ENCODE measurements around the gene ECI1.
A peak's percentile ranks its signal among the peaks of the same experiment; 100 is the strongest.

ECI1 gene

DNA sequence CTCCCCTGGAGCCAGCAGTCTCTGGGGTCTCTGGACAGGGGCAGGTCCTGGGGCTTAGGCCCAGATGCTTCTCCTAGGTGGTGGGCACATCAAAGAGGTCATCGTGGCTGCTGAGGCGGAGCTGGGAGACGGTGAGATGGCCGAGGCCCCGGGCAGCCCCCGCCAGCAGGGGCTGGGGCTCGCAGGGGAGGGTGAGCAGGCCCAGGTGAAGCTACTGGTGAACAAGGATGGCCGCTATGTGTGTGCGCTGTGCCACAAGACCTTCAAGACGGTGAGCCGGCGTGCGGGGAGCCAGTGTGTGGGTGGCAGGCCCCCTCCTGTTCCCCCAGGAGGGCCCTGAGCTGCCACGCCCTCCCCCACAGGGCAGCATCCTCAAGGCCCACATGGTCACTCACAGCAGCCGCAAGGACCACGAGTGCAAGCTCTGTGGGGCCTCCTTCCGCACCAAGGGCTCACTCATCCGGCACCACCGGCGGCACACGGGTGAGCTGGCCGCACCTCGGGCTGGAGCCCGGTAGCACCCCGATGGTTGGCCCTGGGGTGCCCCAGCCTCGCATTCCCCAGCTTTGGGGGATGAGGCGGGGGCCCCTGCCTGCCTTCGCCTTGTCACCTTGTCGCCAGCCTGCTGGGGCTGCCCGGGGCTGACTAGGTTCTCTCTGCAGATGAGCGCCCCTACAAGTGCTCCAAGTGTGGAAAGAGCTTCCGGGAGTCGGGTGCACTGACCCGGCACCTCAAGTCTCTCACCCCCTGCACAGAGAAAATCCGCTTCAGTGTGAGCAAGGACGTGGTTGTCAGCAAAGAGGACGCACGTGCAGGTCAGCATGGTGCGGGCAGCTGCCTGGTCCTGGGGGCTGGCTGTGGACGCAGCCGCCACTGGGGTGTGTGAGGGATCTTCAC is 19.0 kb downstream of the ECI1 start:
- no peak for DNase-seq

- no peak for DNase-seq
Measured at GRCh38 chr16:2231016-2231931, 20.1 kb downstream of the ECI1 start.

GRCh38 chr16:2230376-2230775 is 21.0 kb downstream of the ECI1 start:
- DNase-seq, result no peak

DNA sequence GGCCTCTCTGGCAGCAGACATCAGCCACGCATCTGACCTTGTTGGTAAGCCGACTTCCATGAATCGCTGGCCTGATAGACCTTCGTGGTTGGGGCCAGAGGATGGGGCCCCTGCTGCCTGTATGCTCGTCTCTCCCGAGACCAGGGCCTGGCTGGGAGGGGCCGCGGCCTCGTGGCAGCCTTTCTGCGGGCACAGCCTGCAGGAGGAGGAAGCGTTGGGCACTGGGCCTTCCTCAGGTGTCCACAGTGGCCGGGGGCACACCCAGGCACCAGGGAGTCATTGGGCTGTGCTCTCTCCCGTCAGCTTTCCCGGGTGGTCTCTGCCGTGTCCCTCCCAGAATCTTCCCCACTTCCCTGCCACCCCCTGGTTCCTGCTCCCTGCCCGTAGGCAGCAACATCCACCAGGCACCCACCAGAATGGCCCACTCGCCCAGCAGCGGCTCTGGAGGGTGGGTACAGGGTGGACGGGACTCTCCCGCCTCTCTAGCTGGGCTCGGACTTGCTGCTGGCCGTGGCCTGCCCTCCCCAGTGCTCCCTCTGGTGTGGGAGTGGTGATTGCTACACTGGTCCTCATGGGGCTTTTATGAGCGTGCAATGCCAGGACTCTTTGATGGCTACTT is 21.6 kb downstream of the ECI1 start:
- no peak for DNase-seq

DNA sequence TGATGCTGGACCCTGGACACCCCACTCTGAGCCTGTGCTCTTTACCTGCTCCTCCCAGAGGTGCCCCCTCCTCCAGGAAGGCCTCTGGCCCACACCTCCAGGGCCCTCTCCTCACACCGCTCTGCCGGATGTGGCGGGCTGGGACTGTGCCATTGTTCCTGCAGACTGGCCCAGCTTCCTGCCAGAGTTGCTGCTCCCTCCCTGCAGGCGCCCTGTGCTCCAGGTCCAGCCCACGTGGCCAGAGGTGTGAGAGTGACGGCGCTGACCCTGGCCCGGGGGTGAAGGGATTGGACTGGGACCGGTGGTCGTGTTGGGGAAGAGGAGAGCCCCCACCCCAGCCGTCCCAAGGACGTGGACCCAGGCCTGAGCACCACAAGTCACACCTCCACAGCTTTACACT is 22.3 kb downstream of the ECI1 start:
- DNase-seq, result no peak

- no peak for DNase-seq
Measured at GRCh38 chr16:2228161-2228824, 23.1 kb downstream of the ECI1 start.

DNA sequence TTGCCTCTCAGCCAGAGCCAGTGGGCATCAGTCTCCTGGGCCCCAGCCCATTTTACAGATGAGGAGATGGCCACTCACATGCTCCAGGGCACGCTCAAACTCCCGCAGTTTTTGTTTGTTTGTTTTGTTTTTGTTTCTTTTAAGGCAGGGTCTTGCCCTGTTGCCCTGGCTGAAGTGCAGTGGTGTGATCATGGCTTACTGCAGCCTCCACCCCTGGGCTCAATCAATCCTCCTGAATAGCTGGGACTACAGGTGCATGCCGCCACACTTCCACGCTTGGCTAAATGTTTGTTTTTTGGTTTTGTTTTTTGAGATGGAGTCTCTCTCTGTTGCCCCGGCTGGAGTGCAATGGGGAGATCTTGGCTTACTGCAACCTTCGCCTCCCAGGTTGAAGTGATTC is 24.5 kb downstream of the ECI1 start:
- DNase-seq, result no peak

- DNase-seq, result no peak
Measured at GRCh38 chr16:2226245-2226793, 25.1 kb downstream of the ECI1 start.

- DNase-seq, result peak; percentile 28
Measured at GRCh38 chr16:2223942-2224486, 27.4 kb downstream of the ECI1 start.

GRCh38 chr16:2223221-2223941 is 28.0 kb downstream of the ECI1 start, which contains the start of gene E4F1:
Gene E4F1, plus strand, starts transcription at chr16:2223591. Its CDS starts 23 bp downstream, at chr16:2223614.
- peak; percentile 100 for DNase-seq

DNA sequence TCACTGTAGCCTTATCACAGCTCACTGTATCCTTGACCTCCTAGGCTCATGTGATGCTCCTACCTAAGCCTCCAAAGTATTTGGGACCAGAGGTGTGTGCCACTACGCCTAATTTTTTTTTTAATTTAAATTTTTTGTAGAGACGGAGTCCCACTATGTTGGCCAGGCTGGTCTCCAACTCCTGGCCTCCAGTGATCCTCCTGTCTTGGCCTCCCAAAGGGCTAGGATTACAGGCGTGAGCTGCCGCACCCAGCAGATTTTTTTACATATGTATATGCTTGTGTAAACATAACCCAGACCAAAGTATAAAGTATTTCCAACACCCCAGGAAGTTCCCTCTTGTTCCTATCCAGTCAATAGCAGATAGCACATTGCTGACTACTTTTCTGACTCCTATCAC is 35.1 kb downstream of the ECI1 start:
- no peak for DNase-seq

DNA sequence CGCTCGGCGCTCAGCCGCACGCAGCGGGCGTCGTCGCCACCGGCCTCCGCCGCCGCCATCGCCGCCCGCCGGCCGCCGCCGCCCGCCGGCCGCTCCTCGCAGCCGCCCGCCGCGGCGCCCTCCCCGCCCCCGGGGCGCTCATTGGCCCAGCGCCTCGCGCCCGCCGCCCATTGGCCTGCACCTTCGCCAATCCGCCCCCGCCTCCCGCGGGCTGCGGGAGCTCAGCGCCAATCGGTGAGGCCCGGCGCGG is 36.7 kb downstream of the ECI1 start, which contains the start of gene PGP:
TSS of gene PGP (minus strand) at position 122 of the 250 bp plus-strand sequence. CDS start at position 59, 63 bp downstream.
- DNase-seq, result no peak

DNA sequence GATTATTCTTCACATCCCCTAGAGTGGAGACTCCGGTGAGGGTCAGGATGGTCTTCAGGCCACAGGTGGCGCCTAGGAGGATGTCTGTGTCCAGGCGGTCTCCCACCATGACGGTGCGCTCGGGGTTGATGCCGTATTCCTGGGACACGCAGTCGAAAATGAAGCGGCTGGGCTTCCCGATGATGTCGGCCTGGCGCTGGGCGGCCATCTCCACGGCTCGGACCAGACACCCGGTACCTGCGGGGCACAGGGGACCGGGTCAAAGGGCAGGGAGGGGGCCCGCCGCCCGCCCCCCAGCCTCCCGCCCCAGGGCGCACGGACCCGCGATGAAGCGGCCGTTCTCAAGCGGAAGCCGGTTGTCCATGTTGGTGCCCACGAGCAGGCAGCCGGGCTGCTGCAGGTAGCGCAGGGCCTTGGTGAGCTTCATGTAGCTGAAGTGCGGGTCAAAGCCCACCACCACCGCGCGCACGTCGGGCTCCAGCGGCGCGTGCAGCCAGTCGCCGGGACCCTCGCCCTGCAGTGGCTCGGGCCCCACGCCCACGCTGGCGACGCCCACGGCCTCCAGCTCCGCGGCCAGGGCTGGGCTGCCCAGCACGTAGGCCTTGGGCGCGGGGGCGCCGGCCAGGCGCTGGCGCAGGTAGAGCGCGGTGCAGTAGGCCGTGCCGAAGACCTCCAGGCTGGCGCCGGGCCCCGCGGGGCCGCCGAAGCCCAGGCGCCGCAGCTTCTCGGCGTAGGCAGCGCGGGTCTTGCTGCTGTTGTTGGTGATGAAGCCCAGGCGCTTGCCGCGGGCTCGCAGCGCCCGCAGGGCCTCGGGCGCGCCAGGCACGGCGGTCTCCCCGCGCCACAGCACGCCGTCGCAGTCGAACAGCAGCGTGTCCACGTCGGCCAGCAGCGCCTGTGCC is 37.3 kb downstream of the ECI1 start:
- DNase-seq, result no peak

DNA sequence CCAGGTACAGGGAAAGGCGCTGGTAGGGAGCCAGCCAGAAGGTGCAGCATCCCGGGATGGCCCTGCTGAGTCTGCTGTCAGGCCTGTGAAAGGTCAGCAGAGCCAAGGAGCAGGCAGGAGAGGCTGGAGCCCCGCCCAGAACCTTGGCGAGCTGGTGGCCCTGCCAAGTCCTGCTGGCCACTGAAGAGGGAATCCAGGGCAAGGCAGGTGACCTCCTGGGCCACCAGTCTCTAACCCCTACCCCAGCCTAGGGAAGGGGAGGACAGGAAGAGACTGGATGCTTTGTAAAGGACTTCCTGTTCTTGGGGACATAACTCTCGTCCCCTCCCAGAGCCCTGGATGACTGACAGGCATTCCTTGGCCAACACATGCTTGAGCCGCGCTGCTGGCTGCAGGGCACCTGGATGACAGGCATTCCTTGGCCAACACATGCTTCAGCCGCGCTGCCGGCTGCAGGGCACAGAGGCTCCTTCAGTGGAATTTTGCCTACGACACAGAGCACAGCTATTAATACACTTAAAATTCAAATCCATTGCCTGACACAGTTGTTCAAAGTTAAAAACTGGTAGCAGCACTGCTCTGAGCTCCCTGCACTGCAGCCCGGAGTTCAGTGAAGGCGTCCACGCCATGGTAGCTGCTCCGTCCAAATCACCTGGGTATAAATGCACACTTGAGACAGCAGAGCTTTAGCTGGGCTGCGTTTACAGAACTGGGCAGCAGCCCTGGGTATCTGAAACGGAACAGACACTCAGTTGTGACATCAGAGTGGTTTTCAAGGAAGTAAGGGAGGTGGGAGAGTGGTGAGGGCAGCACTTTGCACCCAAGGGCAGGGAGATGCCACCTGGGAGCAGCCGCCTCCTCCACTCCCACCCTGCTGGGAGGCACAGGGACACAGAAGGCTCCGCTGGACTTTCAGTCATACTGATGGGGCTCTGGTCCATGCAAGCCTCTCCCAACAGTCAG is 38.7 kb downstream of the ECI1 start:
- DNase-seq, result no peak

GRCh38 chr16:2211923-2212347 is 39.5 kb downstream of the ECI1 start:
- no peak for DNase-seq

DNA sequence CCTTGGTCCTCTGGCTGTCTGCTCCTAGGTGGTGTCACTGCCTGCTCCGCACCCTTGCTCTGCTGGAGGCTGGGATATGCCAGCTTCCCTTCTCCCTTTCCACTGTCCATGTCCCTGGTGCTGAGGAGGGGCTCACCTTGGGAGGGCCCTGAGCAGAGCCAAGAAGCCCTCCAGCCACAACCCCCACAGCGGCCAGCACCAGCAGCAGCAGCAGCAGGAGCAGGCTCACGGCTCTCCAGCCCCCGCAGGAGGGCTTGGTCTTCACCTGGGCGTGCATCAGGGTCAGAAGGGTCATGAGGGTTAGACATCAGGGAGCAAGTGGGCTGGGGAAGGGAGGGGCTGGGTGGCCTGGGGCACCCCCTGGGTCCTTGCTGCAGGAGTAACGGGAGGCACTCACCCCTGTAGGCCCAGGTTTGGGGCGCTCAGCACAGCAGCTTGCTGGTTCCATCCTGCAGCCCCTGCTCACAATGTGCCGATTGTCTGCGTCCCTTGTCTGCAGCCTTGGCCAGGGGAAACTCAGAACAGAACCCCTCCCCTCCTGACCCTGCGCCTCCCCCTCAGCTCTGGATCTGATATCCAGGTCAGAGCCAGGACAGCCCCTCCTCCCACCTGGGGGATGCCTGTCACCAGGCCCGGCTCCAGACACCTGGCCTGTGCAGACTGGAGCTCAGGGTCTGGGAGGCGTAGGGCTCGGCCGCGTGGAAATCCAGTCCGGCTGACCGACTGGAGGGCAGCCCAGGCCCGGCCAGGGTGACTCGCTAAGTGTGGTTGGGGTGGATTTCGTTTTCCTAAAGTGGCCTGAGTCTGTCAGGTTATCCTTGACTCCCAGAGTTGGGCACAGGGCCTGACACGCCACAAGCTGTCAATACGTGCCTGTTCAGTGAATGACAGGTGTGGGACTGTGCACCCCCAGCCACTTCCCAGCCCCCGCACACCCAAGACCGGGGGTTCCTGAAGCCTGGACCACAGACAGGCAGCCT is 40.7 kb downstream of the ECI1 start, which contains the start of gene BRICD5:
TSS of gene BRICD5 (minus strand) at position 478 of the 980 bp plus-strand sequence. CDS start at position 448, 30 bp downstream.
- no peak for DNase-seq

GRCh38 chr16:2210009-2210332 is 41.4 kb downstream of the ECI1 start:
- DNase-seq, result no peak

Data from activated naive CD4-positive, alpha-beta T cell treated with anti-CD3 and anti-CD28 coated beads, Interleukin-2, amount 50 U/mL, for 16 hours (primary cell).